DND-41 (cell line): ENCODE data around the gene DOK4.

ENCODE experiments used
- ATAC-seq: fragments of 200-7000 bp; cut with Tn5 transposase; 3 replicates; pipeline ENCODE4 v1.9.1; 2021; ENCODE audit warnings: low read depth; ENCODE audit not compliant: insufficient read depth
- DNase-seq: peaks from one replicate; pipeline ENCODE4 v3.0.0-alpha.2; 2020
- H2AFZ ChIP-seq: 2 replicates; pipeline ENCODE4 v1.6.0; 2012; ENCODE audit warnings: low read depth, low read length
- H3K27ac ChIP-seq: 2 replicates; pipeline ENCODE4 v1.5.1; 2012; ENCODE audit warnings: low read length, inconsistent platforms
- H3K27me3 ChIP-seq: fragments of 200-600 bp; sonication (generic); 2 replicates; pipeline ENCODE4 v1.6.0; 2012; ENCODE audit warnings: low read length, mild to moderate bottlenecking, inconsistent platforms; ENCODE audit not compliant: insufficient read depth, poor library complexity
- H3K36me3 ChIP-seq: 2 replicates; pipeline ENCODE4 v1.5.1; 2012; ENCODE audit warnings: low read length, inconsistent platforms; ENCODE audit not compliant: insufficient read depth
- H3K4me1 ChIP-seq: 2 replicates; pipeline ENCODE4 v1.5.1; 2012; ENCODE audit warnings: mild to moderate bottlenecking, low read length; ENCODE audit not compliant: insufficient read depth
- H3K4me2 ChIP-seq: 2 replicates; pipeline ENCODE4 v1.6.0; 2012; ENCODE audit warnings: mild to moderate bottlenecking, moderate library complexity, low read length, inconsistent platforms; ENCODE audit not compliant: insufficient read depth
- H3K4me3 ChIP-seq, 2 experiments: fragments of 200-600 bp in 1 of 2; shearing (Covaris generic) in 1 of 2; 2 replicates each; pipeline ENCODE4 v1.5.1; 2012 to 2016; ENCODE audit warnings: inconsistent platforms in 2 of 2, low read length in 2 of 2, mild to moderate bottlenecking in 2 of 2, low read depth in 1 of 2, moderate library complexity in 1 of 2
- H3K79me2 ChIP-seq: 2 replicates; pipeline ENCODE4 v1.6.0; 2012; ENCODE audit warnings: low read length, inconsistent platforms; ENCODE audit not compliant: insufficient read depth
- H3K9ac ChIP-seq: 2 replicates; pipeline ENCODE4 v1.6.0; 2012; ENCODE audit warnings: low read depth, mild to moderate bottlenecking, inconsistent platforms, low read length, moderate library complexity
- H3K9me3 ChIP-seq: 2 replicates; pipeline ENCODE4 v1.5.1; 2012; ENCODE audit warnings: low read length, moderate library complexity, mild to moderate bottlenecking, inconsistent platforms; ENCODE audit not compliant: insufficient read depth, severe bottlenecking
- H4K20me1 ChIP-seq: 2 replicates; pipeline ENCODE4 v1.6.0; 2012; ENCODE audit warnings: low read length; ENCODE audit not compliant: insufficient read depth
- CTCF ChIP-seq: IDR thresholded peaks from 2 replicates; pipeline ENCODE4 v1.5.1; 2012; ENCODE audit warnings: borderline replicate concordance, low read length, moderate library complexity, mild to moderate bottlenecking; ENCODE audit not compliant: poor library complexity, severe bottlenecking; ENCODE audit errors: extremely low read depth
- EZH2 ChIP-seq: IDR thresholded peaks from 3 replicates; pipeline ENCODE4 v1.6.1; 2012; ENCODE audit warnings: borderline replicate concordance, low read depth, mild to moderate bottlenecking, moderate library complexity, low read length, inconsistent platforms; ENCODE audit not compliant: severe bottlenecking

DOK4 gene

DNA sequence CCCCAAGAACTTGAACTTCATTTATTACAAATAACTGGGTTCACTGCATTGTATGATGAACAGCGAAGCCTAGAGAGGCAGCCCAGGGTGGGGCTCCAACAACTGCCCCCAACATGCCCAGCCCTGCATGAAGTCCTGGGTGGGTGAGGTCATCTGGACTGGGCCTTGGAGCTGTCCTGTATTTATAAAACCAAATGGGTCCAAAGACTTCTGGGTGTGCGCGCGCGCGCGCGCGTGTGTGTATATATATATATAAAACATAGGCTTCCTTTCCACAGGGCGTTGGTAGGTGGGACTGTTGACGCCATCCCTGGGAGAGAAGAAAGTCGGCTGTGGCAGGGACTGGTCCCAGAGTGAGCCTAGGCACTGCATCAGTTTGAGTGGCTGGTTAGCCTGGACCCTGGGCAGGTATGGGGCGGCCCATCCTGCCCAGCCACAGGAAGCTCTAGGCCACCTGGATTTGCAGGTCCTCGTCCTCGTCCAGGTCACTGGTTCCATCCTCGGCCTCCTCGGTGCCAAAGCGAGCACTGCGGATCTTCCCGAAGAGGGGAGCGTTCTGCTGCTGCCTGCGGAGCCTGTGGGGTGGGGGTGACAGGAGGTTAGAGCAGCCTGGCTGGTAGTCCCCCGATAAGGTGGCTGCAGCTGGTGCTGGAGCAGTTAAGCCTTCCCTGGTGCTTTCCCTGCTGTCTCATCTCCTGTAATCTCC lies 26.2 kb upstream of the DOK4 start:
- no peak overlapping the region for H3K4me3 ChIP-seq
- TF ChIP-seq CTCF (no peak), EZH2 (no peak)
- peaks cover 8% of the 10 kb centered on the region; the same call in 1 of the 2 replicates for H4K20me1 ChIP-seq
- DNase-seq, result no peak
- no peak overlapping the region for H3K9ac ChIP-seq
- H3K79me2 ChIP-seq, result no peaks in the 10 kb centered on the region
- H3K27me3 ChIP-seq, result peaks cover 7% of the 10 kb centered on the region
- H3K36me3 ChIP-seq, result no peaks in the 10 kb centered on the region
- H2AFZ ChIP-seq, result no peak overlapping the region
- no peaks in the 10 kb centered on the region for H3K9me3 ChIP-seq
- H3K4me2 ChIP-seq, result no peak overlapping the region
- H3K4me1 ChIP-seq, result no peaks in the 10 kb centered on the region
- no peak for ATAC-seq
- H3K27ac ChIP-seq, result no peak overlapping the region

GRCh38 chr16:57510016-57510871 lies 24.0 kb upstream of the DOK4 start:
- Histone ChIP-seq H3K36me3 (no peaks in the 10 kb centered on the region), H3K4me2 (no peak overlapping the region), H4K20me1 (peaks cover 5% of the 10 kb centered on the region; the same call in 1 of the 2 replicates), H3K9me3 (no peaks in the 10 kb centered on the region), H3K4me3 (no peak overlapping the region), H3K79me2 (no peaks in the 10 kb centered on the region), H3K9ac (no peak overlapping the region), H3K4me1 (no peaks in the 10 kb centered on the region), H3K27ac (no peak overlapping the region), H3K27me3 (peaks cover 14% of the 10 kb centered on the region), H2AFZ (no peak overlapping the region)
- TF ChIP-seq EZH2, result no peak
- TF ChIP-seq CTCF, result no peak
- DNase-seq (no peak), ATAC-seq (no peak)

GRCh38 chr16:57509231-57509923 lies 23.1 kb upstream of the DOK4 start:
- Histone ChIP-seq H3K9me3 (no peaks in the 10 kb centered on the region), H3K4me1 (no peaks in the 10 kb centered on the region), H3K27me3 (peaks cover 17% of the 10 kb centered on the region), H2AFZ (no peak overlapping the region), H3K4me2 (no peak overlapping the region), H3K9ac (no peak overlapping the region), H3K27ac (no peak overlapping the region), H3K4me3 (no peak overlapping the region), H3K79me2 (no peaks in the 10 kb centered on the region), H4K20me1 (0 out of 2 replicates have a peak, but pooled peaks cover 5% of the 10 kb centered on the region), H3K36me3 (no peaks in the 10 kb centered on the region)
- no peak for TF ChIP-seq CTCF
- TF ChIP-seq EZH2, result no peak
- ATAC-seq (no peak), DNase-seq (no peak)
